GM18505 (cell line): Measurements from ENCODE around the gene PXMP2.

ENCODE experiments used
- ATAC-seq: cut with Tn5 transposase; IDR thresholded peaks from one replicate; pipeline ENCODE4 v1.9.1; 2021; ENCODE audit not compliant: unreplicated experiment
- POLR2A ChIP-seq: IDR thresholded peaks from 4 replicates; pipeline ENCODE4 v1.6.1; 2011; ENCODE audit warnings: borderline replicate concordance; ENCODE audit not compliant: insufficient read depth, insufficient read length; ENCODE audit errors: extremely low read depth

The PXMP2 gene

DNA sequence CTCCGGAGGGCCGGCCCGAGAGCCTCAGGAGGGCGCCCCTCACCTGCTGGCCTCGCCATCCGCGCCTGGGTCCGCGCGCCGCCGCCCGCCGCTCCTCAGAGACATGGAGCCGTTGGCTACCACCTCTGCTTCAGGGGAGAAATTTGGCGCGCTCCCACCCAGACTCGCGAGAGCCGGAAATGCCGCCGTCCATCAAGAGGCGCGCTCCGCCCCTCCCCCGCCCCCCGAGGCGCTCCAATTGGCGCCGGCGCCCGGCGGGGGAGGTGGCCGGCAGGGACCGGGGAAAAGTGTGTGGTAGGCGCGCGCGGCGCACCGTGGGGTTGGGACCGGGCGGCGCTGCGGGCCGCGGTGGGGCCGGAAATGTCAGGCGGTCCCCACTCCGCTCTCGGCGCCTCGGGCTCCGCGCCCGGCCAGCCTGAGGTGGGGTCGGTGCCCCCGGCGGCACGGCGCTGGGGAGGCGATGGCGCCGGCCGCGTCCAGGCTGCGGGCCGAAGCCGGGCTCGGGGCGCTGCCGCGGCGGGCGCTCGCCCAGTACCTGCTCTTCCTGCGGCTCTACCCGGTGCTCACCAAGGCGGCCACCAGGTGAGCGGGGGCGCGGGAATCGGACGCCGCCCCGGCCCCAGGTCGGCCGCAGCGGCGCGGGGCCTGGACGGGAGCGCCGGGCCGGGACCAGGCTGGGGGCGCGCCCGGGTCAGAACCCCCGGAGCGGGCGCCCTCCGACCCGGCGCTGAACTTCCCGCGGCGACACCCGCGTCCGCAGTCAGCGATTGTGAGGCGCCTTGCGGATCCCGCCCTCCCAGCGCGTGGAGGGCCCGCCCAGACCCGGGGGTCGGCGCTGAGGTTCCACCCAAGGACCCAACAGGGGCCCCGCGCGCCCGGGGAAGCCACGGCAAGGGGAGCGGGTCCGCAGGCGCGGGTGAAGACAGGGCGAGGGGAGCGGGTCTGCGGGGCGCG, at the start of gene PXMP2, which contains the start of gene POLE:
TSS of gene PXMP2 (plus strand) at position 377 of the 954 bp plus-strand sequence. CDS start at position 461, 84 bp downstream.
TSS of gene POLE (minus strand) at position 132 of the 954 bp plus-strand sequence. CDS start at position 105, 27 bp downstream.
- TF ChIP-seq POLR2A, result peak; percentile 67
- peak; percentile 91 for ATAC-seq

- TF ChIP-seq POLR2A, result no peak
- ATAC-seq, result no peak
Observed at GRCh38 chr12:132637811-132638210, 49.6 kb upstream of the PXMP2 start.

GRCh38 chr12:132638541-132639408, 48.6 kb upstream of the PXMP2 start:
- TF ChIP-seq POLR2A, result no peak
- ATAC-seq, result no peak

DNA sequence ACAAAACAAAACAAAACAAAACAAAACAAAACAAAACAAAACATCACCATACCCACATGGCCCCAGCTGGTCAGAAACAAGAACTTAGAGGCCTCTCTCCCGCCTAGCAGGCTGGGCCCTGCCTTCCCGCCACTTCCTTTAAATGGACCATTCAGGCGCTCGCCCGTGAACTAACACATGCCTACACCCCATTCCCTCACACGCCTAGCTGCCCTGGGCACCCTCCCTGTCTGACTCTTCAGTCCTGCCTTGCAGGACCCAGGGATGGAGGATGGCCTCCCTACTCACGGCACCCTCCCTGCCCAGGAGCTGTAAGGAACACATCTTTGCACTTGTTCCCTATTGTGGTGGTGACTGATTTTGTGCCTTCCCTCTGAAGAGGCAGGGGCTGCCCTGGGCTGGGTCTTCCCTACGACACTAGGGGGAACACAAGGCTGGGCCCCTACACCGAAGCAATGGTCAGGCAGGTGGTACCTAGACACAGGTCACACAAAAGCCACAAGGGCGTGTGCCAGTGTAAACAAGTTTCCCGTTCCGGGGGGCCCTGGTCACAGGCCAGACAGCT, 47.3 kb upstream of the PXMP2 start:
- no peak for ATAC-seq
- no peak for TF ChIP-seq POLR2A

GRCh38 chr12:132640936-132641335, 46.5 kb upstream of the PXMP2 start:
- no peak for ATAC-seq
- no peak for TF ChIP-seq POLR2A

- TF ChIP-seq POLR2A, result no peak
- ATAC-seq, result no peak
Observed at GRCh38 chr12:132641811-132642650, 45.4 kb upstream of the PXMP2 start.

- ATAC-seq, result no peak
- TF ChIP-seq POLR2A, result no peak
Observed at GRCh38 chr12:132642846-132643835, 44.2 kb upstream of the PXMP2 start.

- ATAC-seq, result no peak
Observed at GRCh38 chr12:132646850-132647249, 40.5 kb upstream of the PXMP2 start.

GRCh38 chr12:132647858-132648257, 39.5 kb upstream of the PXMP2 start:
- TF ChIP-seq POLR2A, result no peak
- ATAC-seq, result no peak

More at GRCh38 chr12:132646850-132647249, 40.5 kb upstream of the PXMP2 start:
- no peak for TF ChIP-seq POLR2A

DNA sequence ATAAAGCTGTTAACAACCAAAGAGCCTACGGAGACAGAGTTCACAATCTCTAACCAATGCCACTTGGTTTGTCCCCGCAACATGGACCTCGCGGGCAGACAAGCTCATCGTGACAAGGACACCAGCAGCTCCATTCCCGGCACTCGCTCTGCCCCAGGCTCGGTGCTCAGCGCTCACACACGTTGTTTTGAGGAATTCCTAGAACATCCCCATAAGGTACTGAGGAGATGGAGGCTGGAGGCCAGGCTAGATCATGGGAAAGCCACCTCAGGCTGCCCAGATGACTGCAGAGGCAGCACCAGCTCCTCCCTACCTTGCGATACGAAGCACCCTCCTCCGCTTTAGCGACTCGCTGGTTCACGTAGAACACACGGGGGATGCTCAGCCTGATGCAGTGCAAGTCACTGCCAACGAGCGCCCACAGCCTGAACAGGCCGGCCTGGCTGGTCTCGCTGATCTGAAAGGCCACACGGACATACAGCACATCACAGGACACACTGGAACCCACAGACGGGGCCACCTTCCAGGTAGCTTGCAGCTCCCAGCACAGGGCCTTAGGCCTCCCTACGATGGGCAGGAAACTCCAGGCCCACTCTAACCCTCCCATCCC, 38.7 kb upstream of the PXMP2 start:
- ATAC-seq, result no peak
- no peak for TF ChIP-seq POLR2A
